Measurements from ENCODE around the gene STK32B. TPM values are rescaled to one million over a fixed set of nuclear protein-coding genes. Genes with fewer than 3 reads are reported as not detected.

The STK32B gene
- total and polyA plus RNA-seq, 12 donors: 0.12 to 0.68 (median 0.34) TPM

GRCh38 chr4:5387457-5387856 lies 336.2 kb downstream of the STK32B start:
- H3K4me1 ChIP-seq: peaks cover 0 to 9% (median 0%) of the 10 kb centered on the region in 9 donors
- H3K4me3 ChIP-seq: no peak overlapping the region
- H3K9me3 ChIP-seq: no peaks in the 10 kb centered on the region
- intact Hi-C loops (cut with DNase I): no loop called here
- TF ChIP-seq CTCF (IDR thresholded peaks at IDR 0.05): no peak
- WGBS, 2 donors: 73 to 82% methylated on average over 7 of the region's 7 CpGs
- no peak overlapping the region for H3K27ac ChIP-seq
- H3K27me3 ChIP-seq: no peaks in the 10 kb centered on the region
- ATAC-seq (no peak), DNase-seq (no peak)
- no peaks in the 10 kb centered on the region for H3K36me3 ChIP-seq

GRCh38 chr4:5389756-5390310 lies 338.6 kb downstream of the STK32B start:
- intact Hi-C loops (cut with DNase I): no loop called here
- H3K9me3 ChIP-seq: no peaks in the 10 kb centered on the region
- 41 to 64% methylated on average over 3 of the region's 3 CpGs for WGBS, 2 donors
- TF ChIP-seq CTCF (IDR thresholded peaks at IDR 0.05): no peak
- H3K4me1 ChIP-seq: peaks cover 0 to 3% (median 0%) of the 10 kb centered on the region in 9 donors
- no peak overlapping the region for H3K4me3 ChIP-seq
- H3K27me3 ChIP-seq: no peaks in the 10 kb centered on the region
- H3K36me3 ChIP-seq: no peaks in the 10 kb centered on the region
- ATAC-seq (no peak), DNase-seq (no peak)
- H3K27ac ChIP-seq: no peak overlapping the region

- H3K27me3 ChIP-seq: no peaks in the 10 kb centered on the region
- no peak overlapping the region for H3K4me3 ChIP-seq
- H3K27ac ChIP-seq: no peak overlapping the region
- no peak for ATAC-seq
- no peaks in the 10 kb centered on the region for H3K9me3 ChIP-seq
- H3K4me1 ChIP-seq: no peaks in the 10 kb centered on the region
- intact Hi-C loops (cut with DNase I): no loop called here
- WGBS, 2 donors: 67 to 79% methylated on average over 4 of the region's 4 CpGs
- no peak for DNase-seq
- H3K36me3 ChIP-seq: no peaks in the 10 kb centered on the region
- no peak for TF ChIP-seq CTCF (IDR thresholded peaks at IDR 0.05)
These were observed 340.2 kb downstream of the STK32B start for GRCh38 chr4:5391492-5391891.

- H3K4me1 ChIP-seq: no peaks in the 10 kb centered on the region
These were observed 342.7 kb downstream of the STK32B start for GRCh38 chr4:5393911-5394513.

More at GRCh38 chr4:5393911-5394513, 342.7 kb downstream of the STK32B start:
- ATAC-seq (no peak), DNase-seq (no peak)
- TF ChIP-seq CTCF (IDR thresholded peaks at IDR 0.05): no peak
- 81 to 84% methylated on average over 12 of the region's 12 CpGs for WGBS, 2 donors
- no peaks in the 10 kb centered on the region for H3K9me3 ChIP-seq
- H3K4me3 ChIP-seq: no peak overlapping the region
- no peaks in the 10 kb centered on the region for H3K36me3 ChIP-seq
- no peaks in the 10 kb centered on the region for H3K27me3 ChIP-seq
- intact Hi-C loops (cut with DNase I): no loop called here
- H3K27ac ChIP-seq: no peak overlapping the region

All from heart right ventricle (tissue), 16 donors.